Measurements from ENCODE around the gene SCRN1.

- no peak for TF ChIP-seq CTCF (IDR thresholded peaks at IDR 0.05)
- no peak for TF ChIP-seq POLR2A (IDR thresholded peaks at IDR 0.05)
Measured at GRCh38 chr7:29977886-29978651, 11.5 kb downstream of the SCRN1 start.
